Dendritic cell treated with granulocyte-macrophage colony-stimulating factor and Interleukin-4, amounts not matched to agents 40 ng/mL and 50 ng/mL, for 4 days (primary cell): ENCODE results near the gene KLHL35.

Experiments used
- H3K27ac Mint-ChIP-seq: one replicate; pipeline ENCODE4 v1.8.0; 2022; ENCODE audit warnings: mild to moderate bottlenecking, mixed read lengths
- H3K27me3 Mint-ChIP-seq: one replicate; pipeline ENCODE4 v1.8.0; 2022; ENCODE audit warnings: mild to moderate bottlenecking, mixed read lengths
- H3K36me3 Mint-ChIP-seq: one replicate; pipeline ENCODE4 v1.8.0; 2022; ENCODE audit warnings: low read depth, mixed read lengths
- H3K4me1 Mint-ChIP-seq: one replicate; pipeline ENCODE4 v1.8.0; 2022; ENCODE audit warnings: low read depth, mixed read lengths
- H3K4me3 Mint-ChIP-seq: one replicate; pipeline ENCODE4 v1.8.0; 2022; ENCODE audit warnings: mild to moderate bottlenecking, moderate library complexity, mixed read lengths
- H3K9me3 Mint-ChIP-seq: one replicate; pipeline ENCODE4 v1.8.0; 2022; ENCODE audit warnings: mixed read lengths
- intact Hi-C: fragments of 100-400 bp; cut with micrococcal nuclease; formaldehyde crosslinking; loops from one replicate; pipeline ENCODE4 v1.15.0; 2022

KLHL35 gene, protein sequence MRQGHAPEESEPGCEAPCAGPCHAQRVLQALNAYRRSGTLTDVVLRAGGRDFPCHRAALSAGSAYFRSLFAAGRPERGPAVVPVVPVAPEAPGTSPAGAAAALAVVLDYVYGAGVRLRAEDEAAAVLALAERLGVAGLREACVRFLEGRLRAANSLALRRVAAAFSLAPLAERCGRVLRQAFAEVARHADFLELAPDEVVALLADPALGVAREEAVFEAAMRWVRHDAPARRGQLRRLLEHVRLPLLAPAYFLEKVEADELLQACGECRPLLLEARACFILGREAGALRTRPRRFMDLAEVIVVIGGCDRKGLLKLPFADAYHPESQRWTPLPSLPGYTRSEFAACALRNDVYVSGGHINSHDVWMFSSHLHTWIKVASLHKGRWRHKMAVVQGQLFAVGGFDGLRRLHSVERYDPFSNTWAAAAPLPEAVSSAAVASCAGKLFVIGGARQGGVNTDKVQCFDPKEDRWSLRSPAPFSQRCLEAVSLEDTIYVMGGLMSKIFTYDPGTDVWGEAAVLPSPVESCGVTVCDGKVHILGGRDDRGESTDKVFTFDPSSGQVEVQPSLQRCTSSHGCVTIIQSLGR

DNA sequence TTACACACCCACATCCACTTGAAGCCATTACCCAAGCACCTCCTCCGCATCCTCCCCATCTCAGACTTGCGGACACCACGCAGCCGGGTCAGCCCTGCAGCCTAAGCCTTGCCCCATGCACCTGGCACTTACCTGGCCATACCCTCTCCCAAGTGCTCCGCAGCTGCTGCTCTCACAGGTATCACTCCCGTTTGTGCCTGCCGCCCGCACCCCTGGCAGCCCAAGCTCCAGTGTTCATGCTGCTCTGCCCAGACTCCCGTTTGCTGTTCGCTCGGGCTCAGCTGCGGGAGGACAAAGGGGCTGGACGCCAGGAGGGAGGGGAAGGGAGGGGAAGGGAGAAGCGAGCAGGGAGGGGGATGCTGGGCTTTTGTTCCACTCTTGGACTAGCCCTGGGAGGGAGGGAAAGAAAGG lies at the start of gene KLHL35:
TSS of gene KLHL35 (minus strand) at position 293 of the 411 bp plus-strand sequence. CDS start 2,574 bp downstream, outside the sequence.
- Mint-ChIP-seq H3K27me3 (peaks cover 52% of the 10 kb centered on the region), H3K4me3 (no peak within 1 kb of the TSS), H3K4me1 (peaks cover 31% of the 10 kb centered on the region), H3K36me3 (peaks cover 26% of the 10 kb centered on the region), H3K27ac (no peak within 1 kb of the TSS), H3K9me3 (peaks cover 12% of the 10 kb centered on the region)
- intact Hi-C loops: no loop called here

DNA sequence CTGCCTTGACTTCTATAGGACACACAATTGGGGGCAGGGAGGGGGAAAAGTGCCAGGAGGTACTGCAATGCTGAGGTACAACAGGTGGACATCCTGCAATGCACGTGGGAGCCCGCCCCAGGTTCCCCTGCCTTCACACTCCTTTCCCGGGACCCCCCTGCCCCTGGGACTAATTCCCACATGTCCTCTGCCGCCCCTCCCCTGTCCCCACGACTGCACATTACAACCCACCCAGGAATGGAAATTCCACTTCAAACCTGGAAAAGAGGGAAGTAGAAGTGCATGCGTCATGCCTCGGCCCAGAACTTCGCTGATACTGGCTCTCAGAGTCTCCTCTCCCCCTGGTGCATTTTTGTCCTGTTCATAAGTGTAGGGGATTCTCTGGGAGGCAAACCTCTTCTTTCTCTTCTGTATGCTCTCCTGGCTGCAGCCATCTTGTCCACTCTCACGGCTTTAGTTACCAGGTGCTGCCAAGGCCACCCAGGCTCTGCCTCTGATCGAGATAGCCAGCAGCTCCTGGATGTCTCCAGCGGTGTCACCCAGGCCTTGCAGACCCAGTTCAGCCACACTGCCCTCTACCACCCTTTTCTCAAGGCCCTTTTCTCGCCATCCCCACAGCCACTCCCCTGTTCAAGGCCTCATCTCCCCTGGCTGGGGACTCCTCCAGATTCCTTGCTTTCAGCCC lies 49.1 kb upstream of the KLHL35 start:
- Mint-ChIP-seq H3K27me3 (no peaks in the 10 kb centered on the region), H3K27ac (peak overlapping the region; percentile 35), H3K36me3 (no peaks in the 10 kb centered on the region), H3K4me1 (peaks cover 12% of the 10 kb centered on the region), H3K9me3 (no peaks in the 10 kb centered on the region), H3K4me3 (no peak overlapping the region)
- intact Hi-C loops: no loop called here

DNA sequence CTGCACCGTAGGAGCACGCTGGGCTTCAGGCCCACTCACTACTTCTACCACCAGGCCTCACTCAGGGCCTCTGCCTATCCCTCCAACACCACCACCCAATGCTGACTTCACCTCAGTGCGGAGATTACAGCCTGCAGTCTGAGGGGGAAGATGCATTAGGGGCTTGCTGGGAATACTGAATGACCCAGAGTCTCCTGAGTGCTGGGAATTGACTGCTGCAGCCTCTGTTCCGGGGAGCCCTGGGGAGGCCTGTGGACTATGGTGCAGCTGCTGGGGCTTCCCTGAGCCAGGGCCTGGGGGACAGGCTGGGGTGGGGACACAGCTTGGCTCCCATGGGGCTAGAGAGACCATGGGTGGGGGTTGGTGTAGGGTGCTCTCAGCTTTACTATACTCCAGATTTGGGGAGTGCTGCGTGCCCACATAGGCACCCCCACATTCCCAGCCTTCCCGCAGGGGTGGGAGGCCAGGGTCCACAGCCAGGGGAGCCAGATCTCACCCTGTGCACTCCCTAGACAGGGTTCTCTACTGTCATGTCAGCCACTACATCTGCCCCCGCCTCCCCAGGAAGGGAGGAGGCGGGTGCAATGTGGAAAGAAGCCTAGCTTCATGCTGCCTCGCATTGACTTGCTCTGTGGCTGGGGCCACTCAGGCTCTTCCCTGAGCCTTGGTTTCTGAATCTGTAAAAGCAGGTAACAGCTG lies 48.4 kb upstream of the KLHL35 start:
- H3K27ac Mint-ChIP-seq: no peak overlapping the region
- no peak overlapping the region for H3K4me3 Mint-ChIP-seq
- H3K27me3 Mint-ChIP-seq: no peaks in the 10 kb centered on the region
- H3K9me3 Mint-ChIP-seq: no peaks in the 10 kb centered on the region
- intact Hi-C loops: no loop called here
- no peaks in the 10 kb centered on the region for H3K36me3 Mint-ChIP-seq
- H3K4me1 Mint-ChIP-seq: peaks cover 13% of the 10 kb centered on the region

DNA sequence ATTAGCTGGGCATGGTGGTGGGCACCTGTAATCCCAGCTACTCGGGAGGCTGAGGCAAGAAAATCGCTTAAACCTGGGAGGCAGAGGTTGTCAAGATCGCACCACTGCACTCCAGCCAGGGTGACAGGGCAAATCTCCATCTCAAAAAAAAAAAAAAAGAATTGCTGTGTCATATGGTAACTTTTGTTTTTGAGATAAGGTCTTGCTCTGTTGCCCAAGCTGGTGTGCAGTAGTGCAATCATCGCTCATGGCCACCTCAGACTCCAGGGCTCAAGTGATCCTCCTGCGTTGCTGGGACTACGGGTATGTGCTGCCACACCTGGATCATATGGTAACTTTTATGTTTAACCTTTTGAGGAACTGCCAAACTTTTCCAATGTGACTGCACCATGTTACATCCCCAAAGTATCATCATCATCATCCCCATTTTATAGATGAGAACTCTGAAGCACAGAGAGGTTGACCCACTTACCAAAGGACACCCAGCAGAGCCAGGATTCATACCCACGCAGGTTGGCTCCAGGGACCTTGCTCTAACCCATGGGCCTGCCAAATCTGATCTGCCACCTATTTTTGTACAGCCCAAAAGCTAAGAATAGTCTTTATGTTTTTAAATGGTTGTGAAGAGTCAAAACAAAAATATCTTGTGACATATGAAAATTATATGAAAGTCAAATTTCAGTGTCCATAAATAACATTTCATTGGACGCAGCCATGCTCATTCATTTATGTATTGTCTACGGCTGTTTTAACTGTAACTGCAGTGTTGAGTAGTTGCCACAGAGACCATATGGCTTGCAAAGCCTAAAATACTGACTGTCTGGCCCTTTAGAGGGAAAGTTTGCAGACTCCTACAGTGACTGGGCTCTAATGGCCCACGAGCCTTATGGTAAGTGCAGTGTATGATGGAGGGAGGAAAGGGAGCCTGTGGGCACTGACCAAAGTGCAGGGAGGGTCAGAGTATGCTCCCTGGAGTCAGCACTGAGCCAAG lies 47.5 kb upstream of the KLHL35 start:
- H3K9me3 Mint-ChIP-seq: no peaks in the 10 kb centered on the region
- H3K27me3 Mint-ChIP-seq: no peaks in the 10 kb centered on the region
- no peak overlapping the region for H3K4me3 Mint-ChIP-seq
- no peak overlapping the region for H3K27ac Mint-ChIP-seq
- intact Hi-C loops: no loop called here
- no peaks in the 10 kb centered on the region for H3K36me3 Mint-ChIP-seq
- peaks cover 22% of the 10 kb centered on the region for H3K4me1 Mint-ChIP-seq

DNA sequence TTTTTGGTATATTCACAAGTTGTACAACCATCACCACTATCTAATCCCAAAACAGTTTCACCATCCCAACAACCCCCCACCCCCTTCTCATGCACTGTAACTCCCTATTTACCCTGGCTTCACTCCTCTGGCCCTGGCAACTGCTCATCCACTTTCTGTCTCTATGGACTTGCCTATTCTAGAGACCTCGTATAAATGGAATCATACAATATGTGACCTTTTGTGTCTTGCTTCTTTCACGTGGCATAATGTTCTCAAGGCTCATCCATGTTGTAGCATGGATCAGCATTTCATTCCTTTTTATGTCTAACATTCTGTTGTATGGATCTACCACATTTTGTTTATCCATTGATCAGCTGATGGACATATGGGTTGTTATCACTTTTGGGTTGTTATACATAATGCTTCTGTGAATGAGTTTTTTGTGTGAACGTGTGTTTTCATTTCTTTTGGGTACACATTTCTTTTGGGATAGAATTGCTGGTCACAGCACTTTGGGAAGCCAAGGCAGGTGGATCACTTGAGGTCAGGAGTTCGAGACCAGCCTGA lies 46.7 kb upstream of the KLHL35 start:
- no peaks in the 10 kb centered on the region for H3K27me3 Mint-ChIP-seq
- no peak overlapping the region for H3K4me3 Mint-ChIP-seq
- H3K27ac Mint-ChIP-seq: no peak overlapping the region
- no peaks in the 10 kb centered on the region for H3K36me3 Mint-ChIP-seq
- peaks cover 30% of the 10 kb centered on the region for H3K4me1 Mint-ChIP-seq
- intact Hi-C loops: no loop called here
- no peaks in the 10 kb centered on the region for H3K9me3 Mint-ChIP-seq

DNA sequence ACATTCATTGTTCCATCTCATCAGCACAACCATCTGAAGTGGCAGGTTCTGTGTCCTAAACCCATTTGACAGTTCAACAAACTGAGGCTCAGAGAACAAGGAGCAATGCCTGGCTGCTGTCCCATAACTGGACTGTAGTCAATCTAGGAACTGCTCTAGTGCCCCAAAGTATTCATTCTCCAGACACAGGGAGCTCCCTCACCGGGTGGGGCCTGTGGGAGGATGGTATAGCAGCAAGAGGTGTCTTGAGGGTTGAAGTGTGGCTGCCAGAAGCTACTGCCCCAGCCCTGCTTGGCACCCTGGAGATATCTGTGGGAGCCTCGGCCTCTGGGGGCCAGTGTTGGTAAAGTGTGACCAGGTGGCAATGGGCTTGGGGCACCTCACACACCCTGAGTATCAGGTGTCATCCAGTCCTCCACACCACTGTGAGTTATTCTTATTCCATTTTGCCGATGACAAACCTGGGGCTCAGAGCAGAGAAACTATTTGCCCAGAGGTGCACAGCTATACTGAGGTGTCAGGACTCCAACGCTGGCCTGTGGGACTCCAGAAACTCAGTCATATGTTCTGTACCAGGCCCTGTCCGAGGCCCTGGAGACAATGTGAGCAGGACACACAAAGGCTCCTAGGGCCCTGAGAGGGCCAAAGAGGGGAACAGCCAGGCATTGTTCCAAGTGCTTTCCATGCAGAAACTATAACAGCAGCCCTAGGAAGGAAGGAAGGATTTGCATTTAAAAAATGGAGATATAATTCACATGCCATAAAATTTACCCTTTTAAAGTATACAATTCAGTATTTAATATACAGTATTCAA lies 46.0 kb upstream of the KLHL35 start:
- no peaks in the 10 kb centered on the region for H3K9me3 Mint-ChIP-seq
- no peak overlapping the region for H3K27ac Mint-ChIP-seq
- no peak overlapping the region for H3K4me3 Mint-ChIP-seq
- no peaks in the 10 kb centered on the region for H3K36me3 Mint-ChIP-seq
- H3K27me3 Mint-ChIP-seq: no peaks in the 10 kb centered on the region
- peaks cover 37% of the 10 kb centered on the region for H3K4me1 Mint-ChIP-seq
- intact Hi-C loops: no loop called here

DNA sequence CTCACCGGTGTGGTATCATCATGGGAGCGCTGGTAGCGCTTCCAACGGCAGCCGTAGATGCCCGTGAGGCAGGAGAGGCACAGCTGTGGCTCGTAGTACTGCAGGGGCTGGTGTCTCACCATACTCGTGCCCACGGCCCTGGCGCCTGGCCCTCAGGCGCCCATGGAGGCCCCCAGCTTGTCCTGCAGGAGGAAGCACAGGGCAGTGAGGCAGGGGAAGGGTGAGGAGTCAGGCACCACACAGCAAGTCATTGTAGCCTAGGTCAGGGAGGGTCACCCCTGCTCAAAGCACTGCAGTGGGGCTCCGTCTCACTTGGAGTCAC lies 44.6 kb upstream of the KLHL35 start:
- Mint-ChIP-seq H3K27me3 (no peaks in the 10 kb centered on the region), H3K9me3 (no peaks in the 10 kb centered on the region), H3K27ac (no peak overlapping the region), H3K36me3 (peaks cover 3% of the 10 kb centered on the region), H3K4me3 (no peak overlapping the region), H3K4me1 (peaks cover 41% of the 10 kb centered on the region)
- intact Hi-C loops: no loop called here

DNA sequence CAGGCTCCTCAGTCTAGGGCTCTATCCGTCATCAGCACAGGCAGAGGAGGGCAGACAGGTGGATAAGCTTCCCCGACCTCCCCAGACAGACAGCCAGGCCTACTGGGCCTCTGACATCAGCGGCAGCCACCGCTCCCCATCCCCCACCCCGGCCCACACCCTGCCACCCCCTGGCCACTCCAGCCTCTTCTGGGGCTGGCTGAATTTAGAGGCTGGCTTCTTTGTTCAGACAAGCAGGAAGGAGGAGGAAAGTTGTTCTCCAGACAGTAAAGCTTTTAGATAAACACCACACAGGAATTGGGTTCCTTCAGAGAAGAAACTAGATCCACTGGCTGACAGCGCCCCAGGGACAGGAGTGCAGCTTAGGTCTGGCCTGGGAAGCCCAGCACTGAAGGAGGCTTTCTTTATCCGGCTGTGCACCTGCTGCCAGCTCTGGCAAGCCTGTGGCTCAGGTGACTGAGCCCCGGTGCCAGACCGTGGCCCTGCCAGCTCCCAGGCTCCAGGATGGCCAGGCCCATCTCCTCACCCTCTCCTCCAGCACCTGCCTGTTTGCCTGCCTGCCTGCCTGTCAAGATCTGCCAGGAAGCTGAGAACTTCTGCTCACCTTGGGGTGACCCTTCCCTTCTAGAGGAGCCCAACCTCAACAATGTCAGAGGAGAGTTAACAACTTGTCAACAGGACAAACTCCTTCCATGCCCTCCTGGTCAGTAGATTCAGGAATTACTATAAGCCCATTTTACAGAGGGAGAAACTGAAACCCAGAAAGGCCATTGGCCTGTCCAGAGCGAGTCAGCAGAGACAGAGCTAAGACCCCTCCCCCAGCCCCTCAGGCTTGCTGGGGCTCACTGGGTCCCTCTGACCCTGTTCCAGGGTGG lies 44.0 kb upstream of the KLHL35 start:
- Mint-ChIP-seq H3K36me3 (peaks cover 7% of the 10 kb centered on the region), H3K4me1 (peaks cover 35% of the 10 kb centered on the region), H3K4me3 (no peak overlapping the region), H3K27me3 (no peaks in the 10 kb centered on the region), H3K27ac (peak overlapping the region; percentile 28), H3K9me3 (no peaks in the 10 kb centered on the region)
- intact Hi-C loops: no loop called here

DNA sequence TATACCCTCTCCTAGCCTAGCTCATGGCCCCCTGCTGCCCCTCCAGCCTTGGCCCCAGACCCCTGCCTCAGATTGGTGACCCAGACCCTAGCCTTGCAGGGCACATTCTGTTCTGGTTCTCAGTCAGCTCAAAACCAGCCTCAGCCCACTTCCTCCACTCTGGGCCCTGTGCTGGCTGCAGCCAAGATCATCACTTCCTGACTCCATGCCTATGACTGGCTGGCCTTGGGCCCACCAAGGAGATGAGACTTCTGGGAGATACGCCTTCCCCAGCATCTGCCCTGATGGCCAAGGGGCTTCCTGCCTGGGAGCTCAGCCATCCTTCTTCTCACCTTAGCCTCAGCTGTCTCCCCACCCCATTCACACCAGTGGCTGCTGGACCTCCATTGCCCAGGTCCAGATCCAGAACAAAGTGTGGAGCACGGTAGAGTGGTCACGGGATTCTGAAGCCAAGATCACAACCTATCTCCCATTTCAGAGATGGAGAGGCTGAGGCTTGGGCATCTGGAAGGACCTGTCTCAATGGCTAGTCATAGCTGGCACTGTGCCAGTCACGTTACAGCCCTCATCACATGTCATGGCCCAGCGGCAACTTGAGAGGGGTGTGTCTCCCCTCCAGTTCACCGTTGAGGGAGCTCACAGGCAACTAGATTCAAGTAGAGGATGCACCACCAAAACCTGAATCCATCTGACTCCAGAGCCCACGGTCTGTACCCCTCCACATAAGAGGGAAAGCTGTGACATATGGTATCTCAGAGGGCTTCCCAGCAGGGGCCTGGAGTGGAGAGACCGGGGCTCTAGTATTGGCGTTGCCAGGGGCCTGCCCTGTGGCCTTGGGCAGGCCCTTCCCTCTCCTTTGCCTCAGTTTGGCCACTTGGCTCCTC lies 43.0 kb upstream of the KLHL35 start:
- intact Hi-C loops: no loop called here
- H3K9me3 Mint-ChIP-seq: no peaks in the 10 kb centered on the region
- H3K27ac Mint-ChIP-seq: peak overlapping the region; percentile 74
- H3K4me1 Mint-ChIP-seq: peaks cover 32% of the 10 kb centered on the region
- H3K4me3 Mint-ChIP-seq: no peak overlapping the region
- peaks cover 7% of the 10 kb centered on the region for H3K36me3 Mint-ChIP-seq
- H3K27me3 Mint-ChIP-seq: no peaks in the 10 kb centered on the region

DNA sequence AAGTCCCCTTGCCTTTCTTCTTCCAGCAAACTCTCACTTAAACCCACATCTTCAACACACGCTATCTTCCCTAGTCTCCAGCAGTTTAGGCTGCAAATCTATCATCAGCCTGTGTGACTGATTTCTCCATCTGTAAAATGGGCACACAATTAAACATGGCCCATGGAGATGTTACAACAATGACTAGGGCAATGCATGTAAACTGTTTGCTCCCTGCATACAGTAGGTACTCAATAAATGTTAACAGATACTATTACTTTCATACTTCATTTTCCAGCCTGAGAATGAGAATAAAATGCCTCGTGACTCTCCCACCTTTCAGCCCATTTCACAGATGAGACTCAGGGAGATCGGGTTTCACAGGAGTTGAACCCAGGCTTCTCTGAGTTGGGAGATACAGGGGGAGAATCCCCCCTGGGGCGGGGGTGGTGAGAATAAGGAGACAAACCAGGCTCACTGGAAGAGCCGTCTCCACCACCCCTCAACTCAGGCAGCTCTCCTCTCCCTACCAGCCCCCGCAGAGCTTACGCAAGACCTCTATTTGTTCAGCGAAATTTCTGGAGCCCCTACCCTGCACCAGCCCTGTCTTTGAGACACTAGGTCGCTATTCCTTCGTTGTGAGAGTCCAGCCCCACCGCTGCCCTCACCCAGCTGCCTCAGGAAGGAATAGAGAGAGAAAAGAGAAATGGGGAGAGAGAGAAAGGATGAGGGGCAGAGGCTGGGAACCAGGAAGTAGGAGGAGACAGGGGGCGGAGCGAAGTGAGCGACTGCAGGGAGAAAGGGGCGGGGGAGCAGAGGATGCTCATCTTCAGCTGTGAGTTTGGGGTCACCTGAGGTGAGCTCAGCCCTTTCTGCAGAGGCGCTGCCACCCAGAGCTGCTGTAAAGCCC lies 42.1 kb upstream of the KLHL35 start:
- peak overlapping the region; percentile 74 for H3K27ac Mint-ChIP-seq
- no peaks in the 10 kb centered on the region for H3K27me3 Mint-ChIP-seq
- intact Hi-C loops: no loop called here
- peaks cover 7% of the 10 kb centered on the region for H3K36me3 Mint-ChIP-seq
- peak overlapping the region; percentile 64 for H3K4me3 Mint-ChIP-seq
- H3K4me1 Mint-ChIP-seq: peaks cover 32% of the 10 kb centered on the region
- no peaks in the 10 kb centered on the region for H3K9me3 Mint-ChIP-seq
